Endothelial cell of hepatic sinusoid (primary cell): Measurements from ENCODE around the gene TOM1L2.
"Not testable (repeated sequence)": the region's sequence is repeated elsewhere in the genome, so short reads cannot be mapped to it uniquely, and the experiment has no call there.

ENCODE experiments used
- in situ Hi-C: cut with HindIII; loops from 2 replicates; pipeline ENCODE4 v1.10.0; 2017; ENCODE audit warnings: low sequenced_read_pairs

TOM1L2 gene

GRCh38 chr17:17971431-17972125 is 622 bp downstream of the TOM1L2 start:
- in situ Hi-C loops = no loop called here

- in situ Hi-C loops = no loop called here
These were observed 1.3 kb downstream of the TOM1L2 start for GRCh38 chr17:17970699-17971430.

- in situ Hi-C loops = no loop called here
These were observed 5.8 kb downstream of the TOM1L2 start for GRCh38 chr17:17966399-17966798.

- in situ Hi-C loops = no loop called here
These were observed 7.0 kb downstream of the TOM1L2 start for GRCh38 chr17:17965152-17965721.

- in situ Hi-C loops = no loop called here
These were observed 7.5 kb downstream of the TOM1L2 start for GRCh38 chr17:17964710-17965109.

GRCh38 chr17:17963694-17964436 is 8.3 kb downstream of the TOM1L2 start:
- in situ Hi-C loops = no loop called here

- in situ Hi-C loops = no loop called here
These were observed 9.1 kb downstream of the TOM1L2 start for GRCh38 chr17:17963066-17963465.

- in situ Hi-C loops = no loop called here
These were observed 11.6 kb downstream of the TOM1L2 start for GRCh38 chr17:17960500-17961030.

GRCh38 chr17:17959520-17960361 is 12.5 kb downstream of the TOM1L2 start:
- in situ Hi-C loops = no loop called here

GRCh38 chr17:17958982-17959381 is 13.2 kb downstream of the TOM1L2 start:
- in situ Hi-C loops = no loop called here

GRCh38 chr17:17957584-17957916 is 14.7 kb downstream of the TOM1L2 start:
- in situ Hi-C loops = no loop called here

- in situ Hi-C loops = not testable (repeated sequence)
These were observed 16.3 kb downstream of the TOM1L2 start for GRCh38 chr17:17955790-17956341.

- in situ Hi-C loops = no loop called here
These were observed 18.1 kb downstream of the TOM1L2 start for GRCh38 chr17:17954079-17954478.

- in situ Hi-C loops = no loop called here
These were observed 19.5 kb downstream of the TOM1L2 start for GRCh38 chr17:17952691-17953090.

- in situ Hi-C loops = no loop called here
These were observed 20.7 kb downstream of the TOM1L2 start for GRCh38 chr17:17951524-17951923.

- in situ Hi-C loops = no loop called here
These were observed 21.4 kb downstream of the TOM1L2 start for GRCh38 chr17:17950806-17951205.

- in situ Hi-C loops = no loop called here
These were observed 21.9 kb downstream of the TOM1L2 start for GRCh38 chr17:17950347-17950746.

- in situ Hi-C loops = no loop called here
These were observed 24.2 kb downstream of the TOM1L2 start for GRCh38 chr17:17947966-17948365.

GRCh38 chr17:17947309-17947708 is 24.9 kb downstream of the TOM1L2 start:
- in situ Hi-C loops = no loop called here

- in situ Hi-C loops = no loop called here
These were observed 26.1 kb downstream of the TOM1L2 start for GRCh38 chr17:17946093-17946492.
